CD4-positive, CD25-positive, alpha-beta regulatory T cell (primary cell): ENCODE results near the gene TRAPPC12. TPM values are rescaled to one million over a fixed set of nuclear protein-coding genes. Genes with fewer than 3 reads are reported as not detected.
"Not testable (repeated sequence)": the region's sequence is repeated elsewhere in the genome, so short reads cannot be mapped to it uniquely, and the experiment has no call there.

Experiments
- ATAC-seq, 2 donors: fragments of 150-1000 bp; cut with Tn5 transposase; one replicate each; pipeline ENCODE4 v1.10.0; 2021; ENCODE audit warnings: low read depth in 2 of 2, moderate number of reproducible peaks in 2 of 2, moderate library complexity in 1 of 2
- DNase-seq, 3 donors: peaks; one replicate each; pipeline versions ENCODE4 v3.0.0 to v3.0.0-alpha.2; 2012 to 2022; ENCODE audit warnings: mixed read lengths in 1 of 3
- H3K27ac ChIP-seq: one replicate; pipeline ENCODE4 v1.7.0; 2013; ENCODE audit warnings: mild to moderate bottlenecking, low read length; ENCODE audit not compliant: insufficient read depth, poor library complexity, severe bottlenecking
- H3K27me3 ChIP-seq: one replicate; pipeline ENCODE4 v1.7.0; 2013; ENCODE audit warnings: low read length; ENCODE audit not compliant: control insufficient read depth, insufficient read depth
- H3K36me3 ChIP-seq: one replicate; pipeline ENCODE4 v1.7.0; 2013; ENCODE audit warnings: mild to moderate bottlenecking, low read length, moderate library complexity; ENCODE audit not compliant: control insufficient read depth, insufficient read depth
- H3K4me1 ChIP-seq: 2 replicates; pipeline ENCODE4 v1.7.0; 2013; ENCODE audit warnings: mild to moderate bottlenecking, low read length; ENCODE audit not compliant: insufficient read depth, control insufficient read depth, poor library complexity, severe bottlenecking
- H3K4me3 ChIP-seq: one replicate; pipeline ENCODE4 v1.7.0; 2013; ENCODE audit warnings: low read depth, mild to moderate bottlenecking, low read length, moderate library complexity
- H3K9me3 ChIP-seq, 2 experiments: 1 replicate in 1 of 2; 2 replicates in 1 of 2; pipeline ENCODE4 v1.7.0; 2013; ENCODE audit warnings: low read length in 2 of 2, mild to moderate bottlenecking in 1 of 2, moderate library complexity in 1 of 2; ENCODE audit not compliant: control insufficient read depth in 2 of 2
- H3K27ac Mint-ChIP-seq, 3 donors: one replicate each; pipeline ENCODE4 v1.8.0; 2020 to 2022; ENCODE audit warnings: mild to moderate bottlenecking in 3 of 3, mixed read lengths in 3 of 3, moderate library complexity in 2 of 3
- H3K27me3 Mint-ChIP-seq: one replicate; pipeline ENCODE4 v1.8.0; 2022; ENCODE audit warnings: mild to moderate bottlenecking, mixed read lengths
- H3K36me3 Mint-ChIP-seq: one replicate; pipeline ENCODE4 v1.8.0; 2020; ENCODE audit warnings: mixed read lengths
- H3K4me1 Mint-ChIP-seq, 4 donors: one replicate each; pipeline ENCODE4 v1.8.0; 2020 to 2022; ENCODE audit warnings: mixed read lengths in 4 of 4, mild to moderate bottlenecking in 1 of 4
- H3K4me3 Mint-ChIP-seq, 4 donors: one replicate each; pipeline ENCODE4 v1.8.0; 2020 to 2022; ENCODE audit warnings: mild to moderate bottlenecking in 4 of 4, mixed read lengths in 4 of 4, moderate library complexity in 3 of 4
- H3K9me3 Mint-ChIP-seq, 7 donors: one replicate each; pipeline ENCODE4 v1.8.0; 2020 to 2022; ENCODE audit warnings: mixed read lengths in 7 of 7, mild to moderate bottlenecking in 3 of 7, moderate library complexity in 2 of 7
- polyA plus RNA-seq, 4 donors: library from polyadenylated mRNA; unstranded; fragments of 300-500 nt; fragmentation: Illumina TruSeq; gene quantifications; one replicate each; pipeline ENCODE4 v1.2.3, GENCODE V29; 2021
- total RNA-seq: library from RNA; stranded (reverse); gene quantifications from one replicate; pipeline ENCODE4 v1.2.3, GENCODE V29; 2022

Gene TRAPPC12
- total and polyA plus RNA-seq, 5 donors from 2014 or later = 30.5 to 97.3 (median 34.2) TPM

GRCh38 chr2:3488061-3488531 is 108.6 kb downstream of the TRAPPC12 start:
- no peak overlapping the region for H3K4me3 Mint-ChIP-seq
- ATAC-seq = no peak
- no peaks in the 10 kb centered on the region for H3K27me3 ChIP-seq
- peaks cover 10% of the 10 kb centered on the region for H3K36me3 Mint-ChIP-seq
- no peaks in the 10 kb centered on the region for H3K9me3 Mint-ChIP-seq
- no peaks in the 10 kb centered on the region for H3K4me1 Mint-ChIP-seq
- no peaks in the 10 kb centered on the region for H3K27me3 Mint-ChIP-seq
- no peak overlapping the region for H3K4me3 ChIP-seq
- H3K36me3 ChIP-seq = no peaks in the 10 kb centered on the region
- DNase-seq = no peak
- H3K4me1 ChIP-seq = no peaks in the 10 kb centered on the region
- H3K27ac ChIP-seq = no peak overlapping the region
- no peaks in the 10 kb centered on the region for H3K9me3 ChIP-seq
- H3K27ac Mint-ChIP-seq = no peak overlapping the region

GRCh38 chr2:3488855-3489763 is 109.6 kb downstream of the TRAPPC12 start:
- Histone ChIP-seq H3K9me3 (no peaks in the 10 kb centered on the region), H3K27ac (no peak overlapping the region), H3K4me1 (no peaks in the 10 kb centered on the region), H3K36me3 (no peaks in the 10 kb centered on the region), H3K4me3 (no peak overlapping the region), H3K27me3 (no peaks in the 10 kb centered on the region)
- Mint-ChIP-seq H3K27ac (no peak overlapping the region), H3K27me3 (no peaks in the 10 kb centered on the region), H3K9me3 (no peaks in the 10 kb centered on the region), H3K4me3 (no peak overlapping the region), H3K4me1 (no peaks in the 10 kb centered on the region), H3K36me3 (peaks cover 10% of the 10 kb centered on the region)
- ATAC-seq (no peak), DNase-seq (no peak)

GRCh38 chr2:3489764-3490115 is 110.2 kb downstream of the TRAPPC12 start:
- Mint-ChIP-seq H3K4me3 (no peak overlapping the region), H3K9me3 (no peaks in the 10 kb centered on the region), H3K27ac (no peak overlapping the region), H3K4me1 (no peaks in the 10 kb centered on the region), H3K36me3 (peaks cover 10% of the 10 kb centered on the region), H3K27me3 (no peaks in the 10 kb centered on the region)
- DNase-seq (no peak), ATAC-seq (no peak)
- Histone ChIP-seq H3K27ac (no peak overlapping the region), H3K4me3 (no peak overlapping the region), H3K9me3 (no peaks in the 10 kb centered on the region), H3K4me1 (no peaks in the 10 kb centered on the region), H3K27me3 (no peaks in the 10 kb centered on the region), H3K36me3 (no peaks in the 10 kb centered on the region)

GRCh38 chr2:3490191-3491170 is 111.0 kb downstream of the TRAPPC12 start:
- no peaks in the 10 kb centered on the region for H3K36me3 ChIP-seq
- no peaks in the 10 kb centered on the region for H3K27me3 ChIP-seq
- DNase-seq = no peak
- Mint-ChIP-seq H3K36me3 (peaks cover 11% of the 10 kb centered on the region), H3K27ac (peak overlapping the region in 1 of 3 donors; percentile 47), H3K4me1 (no peaks in the 10 kb centered on the region), H3K9me3 (no peaks in the 10 kb centered on the region), H3K27me3 (no peaks in the 10 kb centered on the region), H3K4me3 (no peak overlapping the region)
- no peak overlapping the region for H3K4me3 ChIP-seq
- no peak for ATAC-seq
- no peak overlapping the region for H3K27ac ChIP-seq
- no peaks in the 10 kb centered on the region for H3K9me3 ChIP-seq
- no peaks in the 10 kb centered on the region for H3K4me1 ChIP-seq

- Mint-ChIP-seq H3K4me3 (no peak overlapping the region), H3K27ac (no peak overlapping the region), H3K9me3 (no peaks in the 10 kb centered on the region), H3K36me3 (peaks cover 12% of the 10 kb centered on the region), H3K4me1 (no peaks in the 10 kb centered on the region), H3K27me3 (no peaks in the 10 kb centered on the region)
- no peak overlapping the region for H3K27ac ChIP-seq
- no peak for DNase-seq
- H3K27me3 ChIP-seq = no peaks in the 10 kb centered on the region
- H3K4me3 ChIP-seq = no peak overlapping the region
- no peak for ATAC-seq
- no peaks in the 10 kb centered on the region for H3K9me3 ChIP-seq
- peaks cover 4% of the 10 kb centered on the region for H3K36me3 ChIP-seq
- H3K4me1 ChIP-seq = no peaks in the 10 kb centered on the region
Measured at GRCh38 chr2:3491306-3491705, 111.8 kb downstream of the TRAPPC12 start.

GRCh38 chr2:3491716-3492474 is 112.4 kb downstream of the TRAPPC12 start:
- ATAC-seq (no peak), DNase-seq (no peak)
- H3K4me3 Mint-ChIP-seq = no peak overlapping the region
- peaks cover 15% of the 10 kb centered on the region for H3K36me3 Mint-ChIP-seq
- no peaks in the 10 kb centered on the region for H3K9me3 ChIP-seq
- H3K27ac ChIP-seq = no peak overlapping the region
- no peaks in the 10 kb centered on the region for H3K9me3 Mint-ChIP-seq
- H3K4me1 Mint-ChIP-seq = no peaks in the 10 kb centered on the region
- H3K27ac Mint-ChIP-seq = no peak overlapping the region
- no peak overlapping the region for H3K4me3 ChIP-seq
- no peaks in the 10 kb centered on the region for H3K27me3 Mint-ChIP-seq
- H3K36me3 ChIP-seq = peaks cover 6% of the 10 kb centered on the region
- H3K4me1 ChIP-seq = no peaks in the 10 kb centered on the region
- H3K27me3 ChIP-seq = no peaks in the 10 kb centered on the region

- not testable (repeated sequence) for H3K27ac ChIP-seq, H3K27me3 ChIP-seq, H3K27me3 Mint-ChIP-seq, H3K27ac Mint-ChIP-seq, H3K4me1 ChIP-seq, ATAC-seq, H3K9me3 Mint-ChIP-seq, H3K4me1 Mint-ChIP-seq, DNase-seq, H3K4me3 ChIP-seq, H3K9me3 ChIP-seq, H3K4me3 Mint-ChIP-seq
- H3K36me3 ChIP-seq = peaks cover 11% of the 10 kb centered on the region
- H3K36me3 Mint-ChIP-seq = peaks cover 21% of the 10 kb centered on the region
Measured at GRCh38 chr2:3492475-3492787, 112.9 kb downstream of the TRAPPC12 start.
